ENCODE measurements around the gene MED23.

GRCh38 chr6:131613296-131613925 lies 14.6 kb downstream of the MED23 start:
- TF ChIP-seq CTCF (IDR thresholded peaks at IDR 0.05) (no peak), POLR2A (IDR thresholded peaks at IDR 0.05) (no peak)

Data from lower leg skin (tissue), 3 donors.